ENCODE results near the gene ISCU.

- TF ChIP-seq CTCF (IDR thresholded peaks at IDR 0.05): no peak
- no peak for TF ChIP-seq POLR2AphosphoS5 (IDR thresholded peaks at IDR 0.05)
Measured at GRCh38 chr12:108603743-108604142, 41.3 kb downstream of the ISCU start.

Data from stomach (tissue), 4 donors.